PFSK-1 (cell line): ENCODE measurements around the gene ARHGAP18.

Source experiments
- FOXP2 ChIP-seq: optimal IDR thresholded peaks from 2 replicates; pipeline ENCODE3; 2011; ENCODE audit warnings: borderline replicate concordance, control low read depth, inconsistent platforms; ENCODE audit not compliant: insufficient read depth; ENCODE audit errors: extremely low read length, extremely low read depth
- POLR2AphosphoS5 ChIP-seq: IDR thresholded peaks from 2 replicates; pipeline ENCODE4 v1.6.1; 2012; ENCODE audit warnings: low read depth, mild to moderate bottlenecking, control low read depth, low read length, moderate library complexity
- SIN3A ChIP-seq: IDR thresholded peaks from 2 replicates; pipeline ENCODE4 v1.6.1; 2012; ENCODE audit warnings: mild to moderate bottlenecking, low read length, moderate library complexity, borderline replicate concordance; ENCODE audit not compliant: insufficient read depth
- TAF1 ChIP-seq: IDR thresholded peaks from 2 replicates; pipeline ENCODE4 v1.6.1; 2012; ENCODE audit warnings: low read length, control low read depth, borderline replicate concordance; ENCODE audit not compliant: insufficient read depth
- TF ChIP-seq, protein P1 (sequence below), 2 experiments: IDR thresholded peaks; 2 replicates each; pipeline versions ENCODE4 v1.6.1 to v1.8.0; 2011 to 2012; ENCODE audit warnings: low read depth in 2 of 2, low read length in 2 of 2, control low read depth in 1 of 2, inconsistent platforms in 1 of 2, mild to moderate bottlenecking in 1 of 2, moderate library complexity in 1 of 2; ENCODE audit not compliant: insufficient read depth in 1 of 2

ARHGAP18 gene

DNA sequence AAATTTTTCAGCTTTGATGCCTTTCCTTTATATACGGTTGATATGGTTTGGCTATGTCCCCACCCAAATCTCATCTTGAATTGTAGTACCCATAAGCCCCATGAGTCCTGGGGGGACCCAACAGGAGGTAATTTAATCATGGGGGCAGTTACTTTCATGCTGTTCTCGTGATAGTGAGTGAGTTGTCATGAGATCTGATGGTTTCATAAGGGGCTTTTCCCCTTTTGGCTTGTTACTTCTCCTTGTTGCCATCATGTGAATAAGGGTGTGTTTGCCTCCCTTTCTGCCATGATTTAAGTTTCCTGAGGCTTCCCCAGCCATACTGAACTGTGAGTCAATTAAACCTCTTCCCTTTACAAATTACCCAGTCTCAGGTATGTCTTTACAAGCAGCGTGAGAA is 66.8 kb downstream of the ARHGAP18 start:
- TF ChIP-seq FOXP2 (no peak), SIN3A (no peak), POLR2AphosphoS5 (no peak), TAF1 (no peak)
- TF ChIP-seq, protein P1, sequence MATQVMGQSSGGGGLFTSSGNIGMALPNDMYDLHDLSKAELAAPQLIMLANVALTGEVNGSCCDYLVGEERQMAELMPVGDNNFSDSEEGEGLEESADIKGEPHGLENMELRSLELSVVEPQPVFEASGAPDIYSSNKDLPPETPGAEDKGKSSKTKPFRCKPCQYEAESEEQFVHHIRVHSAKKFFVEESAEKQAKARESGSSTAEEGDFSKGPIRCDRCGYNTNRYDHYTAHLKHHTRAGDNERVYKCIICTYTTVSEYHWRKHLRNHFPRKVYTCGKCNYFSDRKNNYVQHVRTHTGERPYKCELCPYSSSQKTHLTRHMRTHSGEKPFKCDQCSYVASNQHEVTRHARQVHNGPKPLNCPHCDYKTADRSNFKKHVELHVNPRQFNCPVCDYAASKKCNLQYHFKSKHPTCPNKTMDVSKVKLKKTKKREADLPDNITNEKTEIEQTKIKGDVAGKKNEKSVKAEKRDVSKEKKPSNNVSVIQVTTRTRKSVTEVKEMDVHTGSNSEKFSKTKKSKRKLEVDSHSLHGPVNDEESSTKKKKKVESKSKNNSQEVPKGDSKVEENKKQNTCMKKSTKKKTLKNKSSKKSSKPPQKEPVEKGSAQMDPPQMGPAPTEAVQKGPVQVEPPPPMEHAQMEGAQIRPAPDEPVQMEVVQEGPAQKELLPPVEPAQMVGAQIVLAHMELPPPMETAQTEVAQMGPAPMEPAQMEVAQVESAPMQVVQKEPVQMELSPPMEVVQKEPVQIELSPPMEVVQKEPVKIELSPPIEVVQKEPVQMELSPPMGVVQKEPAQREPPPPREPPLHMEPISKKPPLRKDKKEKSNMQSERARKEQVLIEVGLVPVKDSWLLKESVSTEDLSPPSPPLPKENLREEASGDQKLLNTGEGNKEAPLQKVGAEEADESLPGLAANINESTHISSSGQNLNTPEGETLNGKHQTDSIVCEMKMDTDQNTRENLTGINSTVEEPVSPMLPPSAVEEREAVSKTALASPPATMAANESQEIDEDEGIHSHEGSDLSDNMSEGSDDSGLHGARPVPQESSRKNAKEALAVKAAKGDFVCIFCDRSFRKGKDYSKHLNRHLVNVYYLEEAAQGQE (IDR thresholded peaks at IDR 0.05; ENCODE audit: insufficient read depth in 1 of 2, low read depth in 2 of 2, low read length in 2 of 2), result no peak

DNA sequence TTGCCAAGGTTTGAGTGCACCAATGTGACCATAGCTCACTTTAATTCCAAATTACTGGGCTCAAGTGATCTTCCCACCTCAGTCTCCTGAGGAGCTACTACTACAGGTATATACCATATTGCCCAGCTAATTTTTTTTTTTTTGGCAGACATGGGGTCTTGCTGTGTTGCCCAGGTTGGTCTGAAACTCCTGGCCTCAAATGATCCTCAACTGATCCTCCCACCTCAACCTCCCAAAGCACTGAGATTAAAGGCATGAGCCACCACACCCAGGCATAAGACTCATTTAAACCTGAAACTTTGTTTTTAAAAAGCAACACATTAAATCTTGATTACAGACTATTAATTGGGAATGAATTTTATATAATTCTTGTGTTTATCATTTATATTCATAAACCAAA is 67.7 kb downstream of the ARHGAP18 start:
- TF ChIP-seq POLR2AphosphoS5 (no peak), SIN3A (no peak), FOXP2 (no peak), TAF1 (no peak)
- TF ChIP-seq, protein P1 (IDR thresholded peaks at IDR 0.05; ENCODE audit: insufficient read depth in 1 of 2, low read depth in 2 of 2, low read length in 2 of 2), result no peak

DNA sequence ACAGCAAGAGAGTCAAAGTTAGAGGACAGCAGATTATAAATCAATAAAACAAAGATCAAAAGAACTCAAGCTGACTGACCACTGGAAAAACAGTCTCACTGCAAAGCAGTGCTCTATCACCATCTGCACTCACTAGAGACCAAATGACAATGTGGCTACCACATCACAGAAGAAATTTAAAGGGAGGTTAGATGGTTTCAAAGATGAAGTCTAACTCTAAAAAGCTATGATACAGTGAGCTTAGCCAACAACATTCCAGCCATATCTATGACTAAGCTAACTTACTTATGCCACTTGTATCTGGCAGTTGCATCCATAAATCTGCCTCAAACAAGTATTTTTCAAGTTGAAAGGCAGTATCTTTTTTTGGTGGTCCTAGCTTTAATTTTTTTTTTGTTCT is 68.6 kb downstream of the ARHGAP18 start:
- TF ChIP-seq, protein P1 (IDR thresholded peaks at IDR 0.05; ENCODE audit: insufficient read depth in 1 of 2, low read depth in 2 of 2, low read length in 2 of 2), result no peak
- TF ChIP-seq SIN3A (no peak), FOXP2 (no peak), POLR2AphosphoS5 (no peak), TAF1 (no peak)

DNA sequence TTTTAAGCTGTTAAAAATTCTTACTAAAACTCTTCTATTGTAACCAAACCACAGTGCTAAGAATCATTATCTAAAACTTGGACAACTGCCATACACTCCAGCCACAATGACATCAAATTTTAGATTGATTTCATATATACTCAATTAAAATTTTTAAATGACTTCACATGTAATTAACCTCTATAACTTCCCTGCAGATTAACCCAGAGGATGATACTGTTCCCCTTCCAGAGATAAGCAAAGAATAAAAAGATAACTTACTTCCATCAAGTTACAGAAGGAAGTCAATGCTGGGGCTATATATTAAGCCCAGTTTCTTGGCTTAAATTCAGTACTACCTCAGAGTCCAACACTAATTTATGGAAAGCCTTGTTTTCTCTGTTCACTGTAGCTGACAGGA is 71.3 kb downstream of the ARHGAP18 start:
- TF ChIP-seq TAF1, result no peak
- TF ChIP-seq, protein P1 (IDR thresholded peaks at IDR 0.05; ENCODE audit: insufficient read depth in 1 of 2, low read depth in 2 of 2, low read length in 2 of 2), result no peak
- no peak for TF ChIP-seq FOXP2
- TF ChIP-seq POLR2AphosphoS5, result no peak
- no peak for TF ChIP-seq SIN3A
